IMR-90 (cell line): ENCODE results near the gene ROGDI. TPM values are rescaled to one million over a fixed set of nuclear protein-coding genes. Genes with fewer than 3 reads are reported as not detected.

ENCODE experiments used
- ATAC-seq: fragments of 200-7000 bp; cut with Tn5 transposase; 2 replicates; pipeline ENCODE4 v1.9.1; 2020; ENCODE audit warnings: low read depth, mild to moderate bottlenecking, moderate library complexity
- Bru-seq: library from RNA; stranded (reverse); fragments of 400-500 nt; gene quantifications from one replicate; lab custom pipeline; 2021; lab: Mats Ljungman, UMichigan
- BruChase-seq, 2 experiments: library from RNA; stranded (reverse); fragments of 400-500 nt; gene quantifications; one replicate each; lab custom pipeline; 2021; lab: Mats Ljungman, UMichigan
- BruUV-seq: library from RNA; stranded (reverse); fragments of 400-500 nt; replicated peaks from 2 replicates; lab custom pipeline; 2021; lab: Mats Ljungman, UMichigan
- CTCF ChIA-PET: fragments of 300-600 bp; formaldehyde crosslinking; extraction: SDS; loops from one replicate; lab custom pipeline; 2021; ENCODE audit warnings: antibody characterized with exemption; lab: Yijun Ruan, JAX
- POLR2A ChIA-PET: fragments of 300-600 bp; sonication (Branson Sonifier 250); formaldehyde crosslinking; loops from one replicate; lab custom pipeline; 2022; ENCODE audit warnings: antibody characterized with exemption; ENCODE audit not compliant: unreplicated experiment; lab: Charles Lee
- DNase-seq: peaks from one replicate; pipeline ENCODE4 v3.0.0; 2013
- H2AFZ ChIP-seq: replicated peaks from 2 replicates; pipeline ENCODE3; 2013; ENCODE audit warnings: low read length, mild to moderate bottlenecking; ENCODE audit not compliant: poor library complexity
- H2AK5ac ChIP-seq: 2 replicates; pipeline ENCODE4 v1.6.1; 2013; ENCODE audit warnings: low read depth, low read length, inconsistent platforms
- H2AK9ac ChIP-seq: replicated peaks from 2 replicates; pipeline ENCODE3; 2013; ENCODE audit warnings: mild to moderate bottlenecking, low read depth, low read length, moderate library complexity; ENCODE audit not compliant: poor library complexity
- H2BK120ac ChIP-seq: 2 replicates; pipeline ENCODE4 v1.6.1; 2013; ENCODE audit warnings: low read depth, low read length, inconsistent platforms
- H2BK15ac ChIP-seq: 3 replicates; pipeline ENCODE4 v1.6.1; 2013; ENCODE audit warnings: low read depth, low read length, inconsistent platforms
- H2BK20ac ChIP-seq: 2 replicates; pipeline ENCODE4 v1.6.1; 2013; ENCODE audit warnings: low read depth, mild to moderate bottlenecking, inconsistent platforms, low read length, moderate library complexity
- H2BK5ac ChIP-seq: 2 replicates; pipeline ENCODE4 v1.6.1; 2013; ENCODE audit warnings: mild to moderate bottlenecking, low read depth, low read length, inconsistent platforms; ENCODE audit not compliant: poor library complexity, severe bottlenecking
- H3K14ac ChIP-seq: replicated peaks from 2 replicates; pipeline ENCODE4 v1.6.1; 2013; ENCODE audit warnings: low read depth, low read length, inconsistent platforms
- H3K18ac ChIP-seq: 2 replicates; pipeline ENCODE4 v1.6.1; 2013; ENCODE audit warnings: low read depth, low read length, control low read depth
- H3K23ac ChIP-seq: 2 replicates; pipeline ENCODE4 v1.6.1; 2013; ENCODE audit warnings: low read depth, low read length, inconsistent platforms
- H3K27ac ChIP-seq: 2 replicates; pipeline ENCODE4 v1.5.1; 2013; ENCODE audit warnings: mild to moderate bottlenecking, control low read depth, low read length; ENCODE audit not compliant: insufficient read depth
- H3K27me3 ChIP-seq: 2 replicates; pipeline ENCODE4 v1.6.1; 2013; ENCODE audit warnings: low read length; ENCODE audit not compliant: control insufficient read depth, insufficient read depth
- H3K36me3 ChIP-seq: 2 replicates; pipeline ENCODE4 v1.6.1; 2013; ENCODE audit warnings: low read length, mixed read lengths; ENCODE audit not compliant: control insufficient read depth, insufficient read depth
- H3K4ac ChIP-seq: 2 replicates; pipeline ENCODE4 v1.6.1; 2013; ENCODE audit warnings: low read depth, low read length, inconsistent platforms
- H3K4me1 ChIP-seq: 2 replicates; pipeline ENCODE4 v1.6.1; 2013; ENCODE audit warnings: low read length, mixed read lengths; ENCODE audit not compliant: control insufficient read depth, insufficient read depth
- H3K4me2 ChIP-seq: 2 replicates; pipeline ENCODE4 v1.6.1; 2013; ENCODE audit warnings: low read depth, mild to moderate bottlenecking, control low read depth, low read length, moderate library complexity
- H3K4me3 ChIP-seq: 2 replicates; pipeline ENCODE4 v1.5.1; 2013; ENCODE audit warnings: low read depth, mild to moderate bottlenecking, control low read depth, low read length, moderate library complexity; ENCODE audit not compliant: insufficient read depth
- H3K56ac ChIP-seq: 2 replicates; pipeline ENCODE4 v1.6.1; 2013; ENCODE audit warnings: low read length, inconsistent platforms; ENCODE audit not compliant: insufficient read depth; ENCODE audit errors: extremely low read depth
- H3K79me1 ChIP-seq, 2 experiments: 2 replicates each; pipeline ENCODE4 v1.6.1; 2013; ENCODE audit warnings: low read length in 2 of 2, inconsistent platforms in 1 of 2, low read depth in 1 of 2
- H3K9ac ChIP-seq: 2 replicates; pipeline ENCODE4 v1.6.1; 2013; ENCODE audit warnings: low read depth, low read length, control low read depth
- H3K9me1 ChIP-seq: 2 replicates; pipeline ENCODE4 v1.6.1; 2013; ENCODE audit warnings: low read length, inconsistent platforms; ENCODE audit not compliant: insufficient read depth
- H3K9me3 ChIP-seq: 2 replicates; pipeline ENCODE4 v1.6.1; 2013; ENCODE audit warnings: low read length; ENCODE audit not compliant: control insufficient read depth, insufficient read depth
- H4K20me1 ChIP-seq: 2 replicates; pipeline ENCODE4 v1.6.1; 2013; ENCODE audit warnings: low read length, inconsistent platforms; ENCODE audit not compliant: insufficient read depth
- H4K5ac ChIP-seq: 2 replicates; pipeline ENCODE4 v1.6.1; 2013; ENCODE audit warnings: mild to moderate bottlenecking, low read depth, low read length, control low read depth
- H4K8ac ChIP-seq, 2 experiments: 2 replicates each; pipeline ENCODE4 v1.6.1; 2013; ENCODE audit warnings: low read depth in 2 of 2, low read length in 2 of 2, control low read depth in 1 of 2, inconsistent platforms in 1 of 2
- H4K91ac ChIP-seq: 2 replicates; pipeline ENCODE4 v1.6.1; 2013; ENCODE audit warnings: low read depth, low read length, inconsistent platforms; ENCODE audit not compliant: insufficient read depth
- BHLHE40 ChIP-seq: fragments of 150-350 bp; IDR thresholded peaks from 2 replicates; pipeline ENCODE4 v1.6.1; 2016; ENCODE audit warnings: mild to moderate bottlenecking, low read depth, low read length
- CEBPB ChIP-seq: IDR thresholded peaks from 2 replicates; pipeline ENCODE4 v1.6.1; 2012; ENCODE audit warnings: low read depth, low read length, improper control_type of control experiment
- CHD1 ChIP-seq: IDR thresholded peaks from 2 replicates; pipeline ENCODE4 v1.6.1; 2012; ENCODE audit warnings: low read depth, low read length, improper control_type of control experiment
- ELK1 ChIP-seq: fragments of 150-350 bp; IDR thresholded peaks from 2 replicates; pipeline ENCODE4 v1.6.1; 2016; ENCODE audit warnings: low read depth, mild to moderate bottlenecking, low read length, moderate library complexity, borderline replicate concordance
- FOS ChIP-seq: fragments of 150-350 bp; IDR thresholded peaks from 2 replicates; pipeline ENCODE4 v1.6.1; 2016; ENCODE audit warnings: low read depth, low read length
- MAFK ChIP-seq: IDR thresholded peaks from 2 replicates; pipeline ENCODE4 v1.6.1; 2012; ENCODE audit warnings: low read depth, low read length, improper control_type of control experiment
- MAZ ChIP-seq: IDR thresholded peaks from 2 replicates; pipeline ENCODE4 v1.6.1; 2012; ENCODE audit warnings: low read depth, mild to moderate bottlenecking, low read length, improper control_type of control experiment, moderate library complexity, borderline replicate concordance
- MXI1 ChIP-seq: IDR thresholded peaks from 2 replicates; pipeline ENCODE4 v1.6.1; 2012; ENCODE audit warnings: low read depth, mild to moderate bottlenecking, low read length, moderate library complexity, borderline replicate concordance
- NFE2L2 ChIP-seq: fragments of 150-350 bp; IDR thresholded peaks from 2 replicates; pipeline ENCODE4 v1.6.1; 2016; ENCODE audit warnings: low read depth, mild to moderate bottlenecking, low read length
- POLR2A ChIP-seq: IDR thresholded peaks from 2 replicates; pipeline ENCODE4 v1.6.1; 2012; ENCODE audit warnings: mild to moderate bottlenecking, low read depth, low read length
- RAD21 ChIP-seq: IDR thresholded peaks from 2 replicates; pipeline ENCODE4 v1.6.1; 2012; ENCODE audit warnings: low read length, improper control_type of control experiment
- RCOR1 ChIP-seq: IDR thresholded peaks from 2 replicates; pipeline ENCODE4 v1.6.1; 2012; ENCODE audit warnings: mild to moderate bottlenecking, low read length, improper control_type of control experiment; ENCODE audit not compliant: insufficient replicate concordance
- SMC3 ChIP-seq: fragments of 150-350 bp; IDR thresholded peaks from 2 replicates; pipeline ENCODE4 v1.6.1; 2016; ENCODE audit warnings: low read depth, mild to moderate bottlenecking, antibody characterized with exemption, low read length, moderate library complexity
- USF2 ChIP-seq: fragments of 150-350 bp; IDR thresholded peaks from 2 replicates; pipeline ENCODE4 v1.6.1; 2017; ENCODE audit warnings: mild to moderate bottlenecking, antibody characterized with exemption, low read length, low read depth
- WGBS, 2 experiments: methylation state at CpG; one replicate each; pipeline versions ENCODE4 v1.1.5 to v1.1.7; 2013; ENCODE audit warnings: missing lambda C conversion rate in 2 of 2; ENCODE audit not compliant: insufficient read length in 1 of 2; ENCODE audit errors: extremely low coverage in 2 of 2; 5-methylcytosine and 5-hydroxymethylcytosine counted together
- dilution Hi-C: fragments of 300-500 bp; cut with HindIII; formaldehyde crosslinking; loops from one replicate; pipeline ENCODE4 v1.14.3; 2018; ENCODE audit warnings: low sequenced_read_pairs; ENCODE audit not compliant: unreplicated experiment
- in situ Hi-C: fragments of 300-500 bp; cut with MboI; formaldehyde crosslinking; loops from 3 replicates; pipeline ENCODE4 v1.14.3; 2019; ENCODE audit warnings: low sequenced_read_pairs, inconsistent platforms, mixed read lengths
- intact Hi-C: fragments of 100-400 bp; cut with micrococcal nuclease; formaldehyde crosslinking; loops from 2 replicates; pipeline ENCODE4 v1.10.0; 2022
- long read RNA-seq: library from polyadenylated mRNA; unstranded; transcript quantifications from one replicate; pipeline ENCODE4 v2.0.0, GENCODE V29; 2021; ENCODE audit not compliant: unreplicated experiment
- polyA plus RNA-seq, 3 experiments: library from polyadenylated mRNA; depleted of rRNA; stranded (reverse); fragments of >200 nt; gene quantifications; 2 replicates each; pipeline ENCODE4 v1.2.3, GENCODE V29; 2012; ENCODE audit warnings: low replicate concordance in 1 of 3
- total RNA-seq: library from RNA; depleted of rRNA; stranded (reverse); fragments of >200 nt; gene quantifications from 2 replicates; pipeline ENCODE4 v1.2.3, GENCODE V29; 2012; rRNA removed

The ROGDI gene
- total RNA-seq (13.6 and 14.2 TPM in 2 replicates), polyA plus RNA-seq (2012; rRNA removed) (27.1 and 30.1 TPM in 2 replicates), Bru-seq, nascent RNA (percentile 37 among the genes with signal in this experiment), BruChase-seq, experiment 1, labeled RNA remaining after a 6-hour chase (percentile 43 among the genes with signal in this experiment), BruChase-seq, experiment 2, labeled RNA remaining after a 2-hour chase (percentile 43 among the genes with signal in this experiment)
- polyA plus RNA-seq (2012; cell fraction: cytosol; rRNA removed): 11.3 and 32.6 TPM in 2 replicates
- polyA plus RNA-seq (2012; cell fraction: nucleus; rRNA removed; ENCODE audit: low replicate concordance): 67.3 and 174 TPM in 2 replicates
- long read RNA-seq, transcript ROGDI-201 (11 exons, 1,735 nt): major isoform, 9 of 14 reads
- long read RNA-seq, partial matches to known transcripts: 0 of 14 reads
- long read RNA-seq, other reads (novel, unspliced or antisense): 2 of 14 reads

- Histone ChIP-seq H3K36me3 (peaks cover 23% of the 10 kb centered on the region), H3K79me1 (peaks cover 0 to 7% of the 10 kb centered on the region in 2 experiments; a peak in 1 of 4 replicates), H3K56ac (no peak within 1 kb of the TSS), H4K8ac (peak within 1 kb of the TSS; percentile 79 to 84; a peak in 3 of 4 replicates), H2BK5ac (peak within 1 kb of the TSS; percentile 81), H2AFZ (peak within 1 kb of the TSS; percentile 97), H2BK20ac (no peak within 1 kb of the TSS), H3K4me1 (peaks cover 5% of the 10 kb centered on the region; the same call in 1 of the 2 replicates), H2AK5ac (no peak within 1 kb of the TSS), H3K27ac (peak within 1 kb of the TSS; percentile 59), H3K18ac (no peak within 1 kb of the TSS), H3K14ac (peak within 1 kb of the TSS; percentile 50; the same call in 1 of the 2 replicates), H3K4ac (peak within 1 kb of the TSS; percentile 90), H4K5ac (0 out of 2 replicates have a peak within 1 kb of the TSS, but pooled peaks have one; percentile 31), H4K91ac (no peak within 1 kb of the TSS; the same call in 1 of the 2 replicates), H3K4me3 (peak within 1 kb of the TSS; percentile 94), H3K27me3 (no peaks in the 10 kb centered on the region), H2BK15ac (no peak within 1 kb of the TSS), H2BK120ac (peak within 1 kb of the TSS; percentile 62; the same call in 1 of the 2 replicates), H3K4me2 (peak within 1 kb of the TSS; percentile 86), H2AK9ac (peak within 1 kb of the TSS; percentile 91), H3K9ac (peak within 1 kb of the TSS; percentile 57), H4K20me1 (no peaks in the 10 kb centered on the region; the same call in 1 of the 2 replicates), H3K9me1 (no peaks in the 10 kb centered on the region), H3K23ac (peak within 1 kb of the TSS; percentile 69), H3K9me3 (no peaks in the 10 kb centered on the region)
- dilution Hi-C loops: no loop called here
- WGBS, 2 experiments: 1% methylated on average over 50 of the region's 70 CpGs; no CpG with 5 or more reads in 1 of the 2 experiments
- intact Hi-C loops: loop anchor here (2.0 to 5.0 kb wide), 2 partner anchors 35 to 155 kb away; partner anchors contain the start of gene ZNF500
- DNase-seq (peak; percentile 12), ATAC-seq (peak; percentile 30)
- no TSS peak for BruUV-seq
- TF ChIP-seq RAD21: no peak
- no peak for TF ChIP-seq BHLHE40
- no peak for TF ChIP-seq NFE2L2
- no peak for TF ChIP-seq ELK1
- no peak for TF ChIP-seq POLR2A
- TF ChIP-seq CHD1: no peak
- TF ChIP-seq MAZ: no peak
- TF ChIP-seq MXI1: no peak
- no peak for TF ChIP-seq RCOR1
- TF ChIP-seq USF2: no peak
- no peak for TF ChIP-seq CEBPB
- no peak for TF ChIP-seq MAFK
- no peak for TF ChIP-seq FOS
- no peak for TF ChIP-seq SMC3
- CTCF ChIA-PET: no interaction called here
- POLR2A ChIA-PET: interaction anchor here (0.5 to 0.6 kb wide), 4 partner anchors 45 to 205 kb away, joined by 3 to 5 read pairs (median 4); no protein-coding TSS in a partner anchor
- in situ Hi-C loops: no loop called here
Observed at GRCh38 chr16:4801962-4802658, at the start of gene ROGDI. Gene ROGDI, minus strand, starts transcription at chr16:4802633. Its CDS starts 62 bp downstream, at chr16:4802571.
